ENCODE results near the gene ERMARD.

ERMARD gene

DNA sequence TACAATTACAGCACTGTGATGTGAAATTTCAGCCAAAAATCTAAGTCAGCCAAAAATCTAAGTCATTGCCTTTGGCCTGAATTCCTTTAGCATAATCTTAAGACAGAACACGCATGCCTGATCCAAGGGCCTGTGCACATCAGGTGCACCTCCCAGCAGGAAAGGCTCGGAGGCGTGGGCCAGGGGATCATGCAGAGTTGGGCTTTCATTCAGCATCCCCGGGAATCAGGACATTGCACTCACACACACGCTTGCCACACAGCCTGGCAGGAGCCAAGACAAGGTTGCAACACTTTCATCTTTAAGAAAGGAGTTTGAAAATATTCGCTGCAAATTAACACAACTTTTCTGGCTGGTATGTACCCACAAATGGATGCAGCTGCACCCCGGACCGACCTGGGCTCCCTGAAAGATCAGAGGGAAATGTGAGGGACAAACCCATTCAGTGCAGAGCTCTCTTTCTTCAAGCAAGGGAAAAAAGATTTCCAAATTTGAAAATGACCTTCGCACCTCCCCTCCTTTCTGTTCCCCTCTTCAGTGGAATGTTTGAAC is 48.8 kb downstream of the ERMARD start:
- peak in 1 of 2 donors; percentile 21 for DNase-seq (ENCODE audit: low read depth in 2 of 2)
- no peak overlapping the region for H3K4me3 ChIP-seq (replicated peaks in 1 of 2; ENCODE audit: low read depth in 2 of 2, low read length in 2 of 2)
- TF ChIP-seq, protein P1, sequence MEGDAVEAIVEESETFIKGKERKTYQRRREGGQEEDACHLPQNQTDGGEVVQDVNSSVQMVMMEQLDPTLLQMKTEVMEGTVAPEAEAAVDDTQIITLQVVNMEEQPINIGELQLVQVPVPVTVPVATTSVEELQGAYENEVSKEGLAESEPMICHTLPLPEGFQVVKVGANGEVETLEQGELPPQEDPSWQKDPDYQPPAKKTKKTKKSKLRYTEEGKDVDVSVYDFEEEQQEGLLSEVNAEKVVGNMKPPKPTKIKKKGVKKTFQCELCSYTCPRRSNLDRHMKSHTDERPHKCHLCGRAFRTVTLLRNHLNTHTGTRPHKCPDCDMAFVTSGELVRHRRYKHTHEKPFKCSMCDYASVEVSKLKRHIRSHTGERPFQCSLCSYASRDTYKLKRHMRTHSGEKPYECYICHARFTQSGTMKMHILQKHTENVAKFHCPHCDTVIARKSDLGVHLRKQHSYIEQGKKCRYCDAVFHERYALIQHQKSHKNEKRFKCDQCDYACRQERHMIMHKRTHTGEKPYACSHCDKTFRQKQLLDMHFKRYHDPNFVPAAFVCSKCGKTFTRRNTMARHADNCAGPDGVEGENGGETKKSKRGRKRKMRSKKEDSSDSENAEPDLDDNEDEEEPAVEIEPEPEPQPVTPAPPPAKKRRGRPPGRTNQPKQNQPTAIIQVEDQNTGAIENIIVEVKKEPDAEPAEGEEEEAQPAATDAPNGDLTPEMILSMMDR (IDR thresholded peaks at IDR 0.05; ENCODE audit: low read depth, low read length) = no peak

GRCh38 chr6:169800668-169801395 is 49.4 kb downstream of the ERMARD start:
- H3K4me3 ChIP-seq (replicated peaks in 1 of 2; ENCODE audit: low read depth in 2 of 2, low read length in 2 of 2) = no peak overlapping the region
- DNase-seq (ENCODE audit: low read depth in 2 of 2) = peak; percentile 43 to 55
- TF ChIP-seq, protein P1 (IDR thresholded peaks at IDR 0.05; ENCODE audit: low read depth, low read length) = no peak

DNA sequence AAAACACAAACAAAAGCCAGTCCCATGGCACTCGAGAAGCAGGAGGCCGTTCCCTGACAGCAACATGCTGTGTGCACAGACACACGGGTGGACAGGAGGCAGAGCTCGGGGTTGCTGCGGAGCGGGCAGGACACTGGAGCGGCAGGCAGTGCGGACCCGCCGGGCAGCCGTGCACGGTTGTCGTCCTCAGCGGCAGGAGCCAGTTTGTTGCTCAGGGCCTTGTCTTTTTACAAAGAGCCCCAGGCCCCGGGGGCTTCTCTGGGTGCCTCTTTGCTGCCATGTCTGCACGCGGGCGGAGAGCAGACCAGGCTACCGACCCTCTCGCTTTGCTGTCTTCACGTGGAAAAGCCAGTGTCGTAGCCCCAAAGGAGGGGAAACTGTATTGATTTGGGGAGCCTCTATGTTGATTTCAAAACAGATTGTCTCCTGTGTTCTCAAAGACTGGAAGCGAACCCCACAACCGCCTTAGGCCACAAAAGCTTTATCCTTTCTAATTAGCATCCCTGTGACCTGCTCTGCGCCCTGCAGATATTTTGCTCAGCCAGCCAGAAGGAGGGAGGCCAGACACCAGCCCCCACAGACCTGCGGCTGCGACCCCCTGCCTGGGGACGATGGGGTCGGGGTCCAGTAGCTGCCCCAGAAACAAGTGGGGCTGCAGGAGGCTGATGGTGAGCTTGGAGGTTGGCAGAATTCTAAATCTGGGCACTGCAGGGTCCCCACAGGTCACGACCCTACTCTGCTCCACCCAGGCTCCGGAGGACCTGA is 50.2 kb downstream of the ERMARD start:
- no peak for DNase-seq (ENCODE audit: low read depth in 2 of 2)
- TF ChIP-seq, protein P1 (IDR thresholded peaks at IDR 0.05; ENCODE audit: low read depth, low read length) = no peak
- H3K4me3 ChIP-seq (replicated peaks in 1 of 2; ENCODE audit: low read depth in 2 of 2, low read length in 2 of 2) = no peak overlapping the region

DNA sequence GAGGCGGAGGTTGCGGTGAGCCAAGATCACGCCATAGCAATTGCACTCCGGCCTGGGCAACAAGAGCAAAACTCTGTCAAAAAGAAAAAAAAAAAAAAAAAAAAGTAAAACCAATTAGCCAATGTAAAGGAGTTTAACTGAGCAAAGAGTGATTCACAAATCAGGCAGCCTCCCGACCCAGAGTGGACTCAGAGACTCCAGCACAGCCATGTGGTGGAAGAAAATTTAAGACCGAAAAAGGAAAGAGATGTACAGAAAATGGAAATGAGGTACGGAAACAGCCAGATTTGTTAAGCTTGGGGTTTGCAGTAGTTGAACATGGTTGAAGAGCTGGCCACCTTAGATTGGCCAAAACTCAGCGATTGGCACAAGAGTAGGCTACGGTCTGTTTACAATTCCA is 51.4 kb downstream of the ERMARD start:
- no peak overlapping the region for H3K4me3 ChIP-seq (replicated peaks in 1 of 2; ENCODE audit: low read depth in 2 of 2, low read length in 2 of 2)
- no peak for DNase-seq (ENCODE audit: low read depth in 2 of 2)
- TF ChIP-seq, protein P1 (IDR thresholded peaks at IDR 0.05; ENCODE audit: low read depth, low read length) = no peak

- no peak overlapping the region for H3K4me3 ChIP-seq (replicated peaks in 1 of 2; ENCODE audit: low read depth in 2 of 2, low read length in 2 of 2)
- no peak for DNase-seq (ENCODE audit: low read depth in 2 of 2)
- TF ChIP-seq, protein P1 (IDR thresholded peaks at IDR 0.05; ENCODE audit: low read depth, low read length) = no peak
These were observed 51.9 kb downstream of the ERMARD start for GRCh38 chr6:169803271-169803811.

- DNase-seq (ENCODE audit: low read depth in 2 of 2) = no peak
- no peak overlapping the region for H3K4me3 ChIP-seq (replicated peaks in 1 of 2; ENCODE audit: low read depth in 2 of 2, low read length in 2 of 2)
- TF ChIP-seq, protein P1 (IDR thresholded peaks at IDR 0.05; ENCODE audit: low read depth, low read length) = no peak
These were observed 52.5 kb downstream of the ERMARD start for GRCh38 chr6:169803816-169804340.
